CD4-positive, alpha-beta T cell (primary cell): ENCODE results near the gene ITPRIP. TPM values are rescaled to one million over a fixed set of nuclear protein-coding genes. Genes with fewer than 3 reads are reported as not detected.

Experiments used
- ATAC-seq: fragments of 200-7000 bp; cut with Tn5 transposase; one replicate; pipeline ENCODE4 v1.10.0; 2022; ENCODE audit warnings: mild to moderate bottlenecking; ENCODE audit not compliant: poor library complexity
- CTCF ChIA-PET: fragments of 350-600 bp; sonication (Branson Sonifier 250); formaldehyde crosslinking; loops from one replicate; lab custom pipeline; 2021; ENCODE audit warnings: antibody characterized with exemption, inconsistent platforms; lab: Charles Lee
- POLR2A ChIA-PET: fragments of 350-600 bp; sonication (Branson Sonifier 250); formaldehyde crosslinking; loops from one replicate; lab custom pipeline; 2021; ENCODE audit warnings: antibody characterized with exemption, inconsistent platforms; lab: Charles Lee
- DNase-seq, 14 experiments: peaks; one replicate each; pipeline ENCODE4 v3.0.0-alpha.2; 2013 to 2020; ENCODE audit warnings: mixed read lengths in 2 of 14
- H3K27ac ChIP-seq, 2 donors: one replicate each; pipeline versions ENCODE4 v1.5.1 to v1.7.0; 2013; ENCODE audit warnings: low read length in 2 of 2, low read depth in 1 of 2, mild to moderate bottlenecking in 1 of 2
- H3K27me3 ChIP-seq, 2 experiments: 1 replicate in 1 of 2; 2 replicates in 1 of 2; pipeline versions ENCODE4 v1.6.1 to v1.7.0; 2013; ENCODE audit warnings: low read length in 2 of 2, control low read depth in 1 of 2, mild to moderate bottlenecking in 1 of 2, moderate library complexity in 1 of 2; ENCODE audit not compliant: insufficient read depth in 2 of 2, control insufficient read depth in 1 of 2
- H3K36me3 ChIP-seq: one replicate; pipeline ENCODE4 v1.6.1; 2013; ENCODE audit warnings: low read length, control low read depth; ENCODE audit not compliant: insufficient read depth
- H3K4me1 ChIP-seq: one replicate; pipeline ENCODE4 v1.6.1; 2013; ENCODE audit warnings: low read length, control low read depth; ENCODE audit not compliant: insufficient read depth
- H3K4me3 ChIP-seq: one replicate; pipeline ENCODE4 v1.5.1; 2013; ENCODE audit warnings: mild to moderate bottlenecking, low read length, moderate library complexity
- H3K9me3 ChIP-seq, 2 experiments: 1 replicate in 1 of 2; 2 replicates in 1 of 2; pipeline versions ENCODE4 v1.6.1 to v1.7.0; 2013; ENCODE audit warnings: low read length in 2 of 2, mild to moderate bottlenecking in 2 of 2, control low read depth in 1 of 2, moderate library complexity in 1 of 2; ENCODE audit not compliant: control insufficient read depth in 1 of 2, insufficient read depth in 1 of 2
- H3K27ac Mint-ChIP-seq: one replicate; pipeline ENCODE4 v1.8.0; 2020; ENCODE audit warnings: mixed read lengths
- H3K27me3 Mint-ChIP-seq: one replicate; pipeline ENCODE4 v1.8.0; 2021; ENCODE audit warnings: mixed read lengths
- H3K36me3 Mint-ChIP-seq: one replicate; pipeline ENCODE4 v1.8.0; 2021; ENCODE audit warnings: low read depth, mixed read lengths
- H3K4me1 Mint-ChIP-seq: one replicate; pipeline ENCODE4 v1.8.0; 2021; ENCODE audit warnings: low read depth, mixed read lengths
- H3K4me3 Mint-ChIP-seq: one replicate; pipeline ENCODE4 v1.8.0; 2020; ENCODE audit warnings: mild to moderate bottlenecking, mixed read lengths
- H3K9me3 Mint-ChIP-seq: one replicate; pipeline ENCODE4 v1.8.0; 2020; ENCODE audit warnings: mixed read lengths
- intact Hi-C, 2 experiments: fragments of 100-400 bp; cut with DNase I in 1 of 2; cut with micrococcal nuclease in 1 of 2; formaldehyde crosslinking; loops; one replicate each; pipeline versions ENCODE4 v1.15.1 to v1.9.0; 2023 to 2025; cut with DNase I, micrococcal nuclease
- total RNA-seq, 174 experiments: library from RNA in 2 of 174; stranded (reverse) in 2 of 174; gene quantifications; one replicate each; pipeline ENCODE4 v1.2.3 and lab custom pipeline; 2021 to 2026
- TF ChIP-seq, protein P1 (sequence below): fragments of 200-600 bp; IDR thresholded peaks from one replicate; pipeline ENCODE4 v1.8.0; 2022; ENCODE audit warnings: antibody characterized with exemption, mild to moderate bottlenecking

The ITPRIP gene
- total RNA-seq, 2 experiments from 2014 or later = 127 to 133 TPM

DNA sequence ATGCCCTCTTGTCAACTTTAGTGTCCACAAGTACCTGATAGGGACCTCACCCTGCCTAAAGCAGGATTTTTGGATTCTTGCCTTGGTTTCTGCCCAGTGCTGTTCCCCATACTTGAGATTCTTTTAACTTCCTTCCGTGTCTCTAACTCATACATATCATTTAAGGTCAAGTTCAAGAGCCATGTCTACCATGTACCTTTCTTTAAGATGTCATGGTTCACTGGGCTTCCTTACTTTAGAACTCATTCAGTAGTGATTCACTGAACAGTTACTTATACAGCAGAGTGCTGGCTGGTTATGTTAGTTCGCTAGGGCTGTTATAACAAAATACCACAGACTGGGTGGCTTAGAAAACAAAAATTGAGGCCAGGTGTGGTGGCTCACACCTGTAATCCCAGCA is 10.3 kb upstream of the ITPRIP start:
- H3K9me3 ChIP-seq = no peaks in the 10 kb centered on the region
- H3K27ac Mint-ChIP-seq = no peak overlapping the region
- ATAC-seq (no peak), DNase-seq (no peak)
- H3K4me3 ChIP-seq = no peak overlapping the region
- intact Hi-C loops = loop anchor here in 1 of 2 experiments (5.0 kb wide), 1 partner anchor 226 kb away; the partner anchor contains the start of gene SFR1
- no peak overlapping the region for H3K4me3 Mint-ChIP-seq
- TF ChIP-seq, protein P1, sequence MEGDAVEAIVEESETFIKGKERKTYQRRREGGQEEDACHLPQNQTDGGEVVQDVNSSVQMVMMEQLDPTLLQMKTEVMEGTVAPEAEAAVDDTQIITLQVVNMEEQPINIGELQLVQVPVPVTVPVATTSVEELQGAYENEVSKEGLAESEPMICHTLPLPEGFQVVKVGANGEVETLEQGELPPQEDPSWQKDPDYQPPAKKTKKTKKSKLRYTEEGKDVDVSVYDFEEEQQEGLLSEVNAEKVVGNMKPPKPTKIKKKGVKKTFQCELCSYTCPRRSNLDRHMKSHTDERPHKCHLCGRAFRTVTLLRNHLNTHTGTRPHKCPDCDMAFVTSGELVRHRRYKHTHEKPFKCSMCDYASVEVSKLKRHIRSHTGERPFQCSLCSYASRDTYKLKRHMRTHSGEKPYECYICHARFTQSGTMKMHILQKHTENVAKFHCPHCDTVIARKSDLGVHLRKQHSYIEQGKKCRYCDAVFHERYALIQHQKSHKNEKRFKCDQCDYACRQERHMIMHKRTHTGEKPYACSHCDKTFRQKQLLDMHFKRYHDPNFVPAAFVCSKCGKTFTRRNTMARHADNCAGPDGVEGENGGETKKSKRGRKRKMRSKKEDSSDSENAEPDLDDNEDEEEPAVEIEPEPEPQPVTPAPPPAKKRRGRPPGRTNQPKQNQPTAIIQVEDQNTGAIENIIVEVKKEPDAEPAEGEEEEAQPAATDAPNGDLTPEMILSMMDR = no peak
- H3K9me3 Mint-ChIP-seq = peaks cover 3% of the 10 kb centered on the region
- no peaks in the 10 kb centered on the region for H3K27me3 ChIP-seq
- no peaks in the 10 kb centered on the region for H3K36me3 ChIP-seq
- H3K36me3 Mint-ChIP-seq = no peaks in the 10 kb centered on the region
- no peaks in the 10 kb centered on the region for H3K27me3 Mint-ChIP-seq
- H3K27ac ChIP-seq = no peak overlapping the region
- ChIA-PET POLR2A (interaction anchor here (0.7 kb wide), 1 partner anchor 41 kb away, joined by 3 read pairs; no protein-coding TSS in a partner anchor), CTCF (no interaction called here)
- H3K4me1 Mint-ChIP-seq = peaks cover 24% of the 10 kb centered on the region
- H3K4me1 ChIP-seq = peaks cover 26% of the 10 kb centered on the region

DNA sequence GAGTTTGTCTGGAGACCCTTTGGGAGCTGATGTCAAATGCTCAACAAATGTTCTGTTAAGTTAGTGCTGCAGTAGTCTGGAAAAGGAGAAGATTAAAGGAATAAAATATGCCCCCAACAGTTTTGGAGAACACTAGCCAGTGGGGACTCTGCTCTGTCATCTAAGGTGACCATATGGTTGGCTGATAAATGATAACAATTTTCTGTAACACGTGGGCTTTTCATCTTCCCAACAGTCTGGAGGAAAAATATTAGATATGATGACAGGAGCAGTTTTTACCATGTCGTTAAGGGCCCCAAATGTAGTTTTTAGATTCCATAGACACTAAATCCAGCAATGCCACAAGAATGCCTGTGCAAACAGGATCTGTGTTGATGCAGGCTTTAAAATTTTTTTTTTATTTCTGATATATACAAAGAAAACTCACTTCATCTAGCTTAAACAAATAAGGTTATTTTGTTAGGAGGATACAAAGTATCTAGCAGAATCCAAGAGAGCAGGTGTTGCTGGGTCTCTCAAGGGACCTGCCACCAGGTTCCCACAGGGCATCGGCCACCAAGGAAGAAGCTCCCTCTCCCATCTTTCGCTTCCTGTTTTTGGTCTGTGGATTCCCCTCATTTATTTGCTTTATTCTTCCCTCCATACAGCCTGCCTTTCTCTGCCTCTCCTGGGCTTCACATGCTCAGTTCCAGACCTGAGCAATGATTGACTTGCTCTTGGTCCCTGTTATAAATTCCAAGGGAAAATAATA is 9.2 kb upstream of the ITPRIP start:
- no peak overlapping the region for H3K27ac Mint-ChIP-seq
- Histone ChIP-seq H3K4me1 (peaks cover 16% of the 10 kb centered on the region), H3K9me3 (no peaks in the 10 kb centered on the region), H3K4me3 (no peak overlapping the region), H3K27me3 (no peaks in the 10 kb centered on the region), H3K36me3 (no peaks in the 10 kb centered on the region), H3K27ac (no peak overlapping the region)
- TF ChIP-seq, protein P1 = no peak
- CTCF ChIA-PET = interaction anchor here (2.2 kb wide), 1 partner anchor 42 kb away, joined by 12 read pairs; no protein-coding TSS in a partner anchor
- H3K36me3 Mint-ChIP-seq = no peaks in the 10 kb centered on the region
- H3K4me1 Mint-ChIP-seq = peaks cover 19% of the 10 kb centered on the region
- POLR2A ChIA-PET = interaction anchor here (2.5 kb wide), 1 partner anchor 10 kb away, joined by 13 read pairs; the partner anchor contains the start of gene ITPRIP
- peaks cover 3% of the 10 kb centered on the region for H3K9me3 Mint-ChIP-seq
- no peak overlapping the region for H3K4me3 Mint-ChIP-seq
- no peak for DNase-seq
- ATAC-seq = no peak
- intact Hi-C loops = loop anchor here in 1 of 2 experiments (5.0 kb wide), 1 partner anchor 225 kb away; the partner anchor contains the start of gene SFR1
- no peaks in the 10 kb centered on the region for H3K27me3 Mint-ChIP-seq

DNA sequence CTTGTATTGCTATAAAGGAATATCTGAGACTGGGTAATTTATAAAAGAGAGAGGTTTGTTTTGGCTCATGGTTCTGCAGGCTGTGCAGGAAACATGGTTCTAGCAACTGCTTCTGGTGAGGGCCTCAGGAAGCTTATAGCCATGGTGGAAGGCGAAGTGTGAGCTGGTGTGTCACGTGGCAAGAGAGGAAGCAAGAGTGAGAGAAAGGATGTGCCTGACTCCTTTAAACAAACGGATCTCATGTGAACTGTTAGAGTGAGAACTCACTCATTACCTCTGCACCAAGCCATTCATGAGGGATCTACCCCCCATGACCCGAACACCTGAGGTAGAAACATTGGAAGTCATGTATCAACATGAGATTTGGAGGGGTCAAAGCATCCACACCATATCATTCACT is 7.7 kb upstream of the ITPRIP start:
- CTCF ChIA-PET = interaction anchor here (0.7 to 2.2 kb wide), 3 partner anchors 40 to 166 kb away, joined by 3 to 12 read pairs (median 4); no protein-coding TSS in a partner anchor
- H3K4me3 Mint-ChIP-seq = no peak overlapping the region

More for the DNA sequence above, 7.7 kb upstream of the ITPRIP start:
- Mint-ChIP-seq H3K27ac (no peak overlapping the region), H3K9me3 (peaks cover 3% of the 10 kb centered on the region), H3K4me1 (peaks cover 11% of the 10 kb centered on the region), H3K27me3 (no peaks in the 10 kb centered on the region), H3K36me3 (no peaks in the 10 kb centered on the region)
- POLR2A ChIA-PET = interaction anchor here (0.6 to 2.5 kb wide), 3 partner anchors 8 to 50 kb away, joined by 3 to 13 read pairs (median 4); partner anchors contain the start of gene ITPRIP
- no peaks in the 10 kb centered on the region for H3K9me3 ChIP-seq
- DNase-seq (peak in 4 of 14 experiments; percentile 42 to 54 (median 45)), ATAC-seq (peak; percentile 34)
- H3K4me1 ChIP-seq = peaks cover 12% of the 10 kb centered on the region
- TF ChIP-seq, protein P1 = no peak
- H3K27me3 ChIP-seq = no peaks in the 10 kb centered on the region
- no peak overlapping the region for H3K4me3 ChIP-seq
- intact Hi-C loops = loop anchor here in 1 of 2 experiments (5.0 kb wide), 1 partner anchor 224 kb away; the partner anchor contains the start of gene SFR1
- H3K27ac ChIP-seq = no peak overlapping the region
- no peaks in the 10 kb centered on the region for H3K36me3 ChIP-seq
